Glomerular endothelial cell (primary cell): Measurements from ENCODE around the gene FERMT2. TPM values are rescaled to one million over a fixed set of nuclear protein-coding genes. Genes with fewer than 3 reads are reported as not detected.

Experiments used
- DNase-seq: peaks from one replicate; pipeline ENCODE4 v3.0.0-alpha.2; 2011; ENCODE audit warnings: low read depth, low spot score; ENCODE audit errors: extremely low read depth
- total RNA-seq: library from RNA; depleted of rRNA; stranded (reverse); fragments of >200 nt; gene quantifications from 2 replicates; pipeline ENCODE4 v1.2.3, GENCODE V29; 2015

The FERMT2 gene
- total RNA-seq, 1 donor from 2014 or later: 101 TPM

DNA sequence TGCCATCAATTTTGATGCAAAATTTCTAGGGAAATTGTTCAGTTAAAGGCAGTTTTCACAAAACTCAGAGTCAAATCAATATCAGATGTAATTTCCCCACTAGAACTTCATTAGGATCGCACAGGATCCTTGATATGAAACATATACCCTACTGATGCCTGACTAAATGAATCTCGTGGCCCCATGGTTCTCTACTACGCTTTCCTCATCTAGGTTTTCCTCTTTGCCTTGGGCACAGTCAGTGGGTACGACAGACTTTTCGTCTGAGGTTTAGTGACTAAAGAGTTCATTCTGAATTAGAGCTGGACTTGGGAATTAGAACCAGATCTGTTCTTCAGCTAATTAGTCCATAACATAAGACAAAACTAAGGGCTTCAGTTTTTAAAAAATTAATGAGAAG is 117.0 kb downstream of the FERMT2 start:
- DNase-seq: no peak

DNA sequence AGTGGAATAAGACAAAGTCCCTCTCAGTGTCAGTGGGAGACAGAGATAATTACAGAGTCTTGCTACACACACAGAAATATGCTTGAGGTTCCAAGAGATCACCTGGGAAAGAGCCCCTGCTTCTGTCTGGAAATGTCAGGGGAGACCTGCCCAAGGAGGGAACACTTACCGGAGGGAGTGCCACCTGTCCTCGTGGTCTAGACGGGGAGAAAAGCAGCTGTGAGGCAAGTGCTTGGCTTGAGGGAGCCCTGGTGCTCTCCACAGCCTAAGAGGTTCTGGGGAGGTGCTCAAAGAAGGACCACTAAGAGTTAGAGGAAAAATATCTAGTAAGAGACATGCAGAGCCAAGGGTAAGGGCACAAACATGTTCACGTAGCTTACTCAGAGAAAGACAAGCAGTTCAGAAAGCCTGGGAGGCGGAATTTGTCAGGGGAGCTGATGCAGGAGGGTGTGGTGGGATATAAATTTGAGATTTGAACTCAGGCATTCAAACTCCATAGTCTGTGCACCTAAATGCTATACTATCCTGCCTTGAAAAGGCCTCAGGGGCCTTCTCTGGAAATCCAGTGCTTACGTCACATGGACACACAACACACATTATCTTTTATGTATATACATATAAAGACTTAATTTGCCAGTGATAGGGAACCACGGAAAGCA is 121.2 kb downstream of the FERMT2 start:
- DNase-seq: no peak

DNA sequence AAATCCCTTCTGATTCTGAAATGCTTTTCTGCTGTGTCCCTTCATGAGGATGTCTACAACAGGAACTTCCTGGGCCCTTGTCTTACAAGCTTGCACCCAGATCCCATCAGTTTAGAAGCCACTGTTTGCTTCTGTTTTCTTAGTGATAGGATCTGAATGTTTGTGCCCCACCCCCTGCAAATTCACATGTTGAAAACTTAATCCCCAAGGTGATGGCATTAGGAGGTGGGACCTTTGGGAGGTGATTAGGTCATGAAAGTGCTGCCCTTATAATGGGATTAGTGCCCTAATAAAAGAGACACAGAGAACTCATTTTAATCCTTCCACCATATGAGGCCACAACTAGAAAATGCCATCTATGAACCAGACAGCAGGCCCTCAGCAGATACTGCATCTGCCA is 123.4 kb downstream of the FERMT2 start:
- DNase-seq: no peak

DNA sequence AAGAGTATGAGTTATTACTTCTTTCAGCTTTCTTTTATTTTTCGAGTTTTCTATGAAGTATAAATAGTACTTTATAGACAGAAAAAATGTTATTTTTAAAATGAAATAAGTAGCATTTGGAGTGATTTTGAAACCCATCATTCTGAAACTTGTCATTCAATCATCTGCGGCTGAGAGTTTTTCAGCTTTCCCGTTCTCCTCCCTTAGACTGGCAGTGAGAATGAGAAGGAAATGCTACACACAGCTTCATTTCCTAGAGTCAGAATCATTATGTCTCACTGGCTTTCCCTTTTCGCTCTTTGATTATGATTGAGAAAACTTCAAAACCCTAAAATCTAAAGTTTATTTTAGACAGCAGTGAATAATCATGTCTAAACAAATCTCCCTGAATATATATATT is 125.8 kb downstream of the FERMT2 start:
- no peak for DNase-seq

DNA sequence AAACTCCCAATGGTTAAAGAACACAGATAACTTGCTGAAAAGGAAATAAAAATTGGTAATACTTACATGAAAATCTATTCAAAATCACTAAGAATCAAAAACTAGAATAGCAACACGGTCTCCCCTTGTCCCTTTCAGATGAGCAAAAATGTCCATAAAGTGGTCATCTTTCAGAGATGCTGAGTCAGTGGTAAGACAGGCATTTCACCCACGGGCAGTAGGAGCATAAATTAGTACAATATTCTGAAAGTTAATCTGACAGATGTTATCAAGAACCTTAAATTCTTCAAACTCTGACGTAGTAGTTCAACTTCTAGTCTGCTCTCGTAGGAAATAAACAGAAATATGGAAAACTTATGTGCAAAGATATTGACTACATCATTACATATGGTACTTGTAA is 126.4 kb downstream of the FERMT2 start:
- DNase-seq: no peak

DNA sequence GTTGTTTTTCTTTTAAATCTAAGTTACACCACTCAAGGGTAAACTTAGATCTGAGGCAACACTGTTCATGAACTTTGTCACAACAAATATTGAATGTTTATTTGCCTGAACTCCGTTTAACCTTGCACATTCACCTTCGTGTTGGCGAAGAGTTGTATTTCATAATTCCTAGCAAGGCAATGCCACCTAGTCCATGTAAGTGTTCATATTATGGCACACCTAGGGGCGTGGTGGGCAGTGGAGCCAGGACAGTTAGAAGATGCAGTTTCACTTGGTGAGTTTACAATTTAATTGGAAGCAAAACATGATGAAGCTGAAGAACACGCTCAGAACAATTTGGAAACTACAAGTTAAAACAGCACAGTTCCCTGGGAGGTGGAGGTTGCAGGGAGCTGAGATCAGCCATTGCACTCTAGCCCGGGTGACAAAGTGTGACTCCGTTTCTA is 129.0 kb downstream of the FERMT2 start:
- no peak for DNase-seq

DNA sequence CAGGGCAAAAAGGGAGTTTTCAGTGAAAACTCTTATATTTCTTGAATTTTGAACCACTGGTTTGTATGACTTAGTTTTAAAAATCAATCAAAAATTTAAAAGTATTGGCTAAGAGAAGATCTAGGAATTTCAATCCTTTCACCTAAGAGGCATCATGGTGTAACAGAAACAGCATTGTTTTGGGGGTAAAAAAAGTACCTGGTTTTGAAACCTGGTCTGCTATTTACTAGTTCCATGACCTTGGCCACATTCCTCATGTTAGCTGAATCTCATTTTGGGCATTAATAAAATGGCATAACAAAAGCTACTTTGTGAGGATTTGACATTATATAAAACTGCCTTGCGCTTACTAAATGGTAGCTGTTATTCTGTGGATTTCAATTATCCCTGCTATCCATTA is 142.7 kb downstream of the FERMT2 start:
- no peak for DNase-seq

Other genes starting within 250 kb of the FERMT2 start
- 49.3 and 107 TPM in 2 replicates for gene PSMC6, start 243.8 kb downstream of the FERMT2 start, total RNA-seq
- gene STYX, start 220.9 kb downstream of the FERMT2 start, total RNA-seq: 21.7 and 22.3 TPM in 2 replicates
- gene GNPNAT1, start 159.4 kb downstream of the FERMT2 start, total RNA-seq: 22.4 and 45.7 TPM in 2 replicates
- gene DDHD1, start 202.3 kb upstream of the FERMT2 start, total RNA-seq: 11.0 and 19.6 TPM in 2 replicates